Hepatocyte (in vitro differentiated cells): Measurements from ENCODE around the gene SPATC1L. TPM values are rescaled to one million over a fixed set of nuclear protein-coding genes. Genes with fewer than 3 reads are reported as not detected.
A peak's percentile ranks its signal among the peaks of the same experiment; 100 is the strongest.

ENCODE experiments used
- DNase-seq: peaks from one replicate; pipeline ENCODE4 v3.0.0-alpha.2; 2016; ENCODE audit warnings: low spot score
- H2AFZ ChIP-seq: fragments of 200-600 bp; sonication (generic); 2 replicates; pipeline ENCODE4 v1.6.0; 2016; ENCODE audit warnings: antibody characterized with exemption, mild to moderate bottlenecking
- H3K27ac ChIP-seq: fragments of 200-600 bp; sonication (generic); 2 replicates; pipeline ENCODE4 v1.5.1; 2016; ENCODE audit warnings: mild to moderate bottlenecking
- H3K27me3 ChIP-seq: fragments of 200-600 bp; sonication (generic); 2 replicates; pipeline ENCODE4 v1.6.1; 2016
- H3K36me3 ChIP-seq: fragments of 200-600 bp; sonication (generic); replicated peaks from 2 replicates; pipeline ENCODE4 v1.5.1; 2016; ENCODE audit warnings: low read depth; ENCODE audit not compliant: insufficient read depth
- H3K4me1 ChIP-seq: fragments of 200-600 bp; sonication (generic); 2 replicates; pipeline ENCODE4 v1.5.1; 2016; ENCODE audit warnings: mild to moderate bottlenecking, moderate library complexity; ENCODE audit not compliant: insufficient read depth
- H3K4me2 ChIP-seq: fragments of 200-600 bp; sonication (generic); 2 replicates; pipeline ENCODE4 v1.6.0; 2016
- H3K4me3 ChIP-seq: fragments of 200-600 bp; sonication (generic); 2 replicates; pipeline ENCODE4 v1.5.1; 2016; ENCODE audit warnings: mild to moderate bottlenecking
- H3K79me2 ChIP-seq: fragments of 200-600 bp; sonication (generic); 2 replicates; pipeline ENCODE4 v1.6.0; 2017; ENCODE audit warnings: mild to moderate bottlenecking
- H3K9me2 ChIP-seq: fragments of 200-600 bp; sonication (generic); replicated peaks from 2 replicates; pipeline ENCODE4 v1.6.0; 2017; ENCODE audit warnings: mild to moderate bottlenecking; ENCODE audit not compliant: insufficient read depth
- H3K9me3 ChIP-seq: fragments of 200-600 bp; sonication (generic); 2 replicates; pipeline ENCODE4 v1.5.1; 2016; ENCODE audit warnings: low read depth, mild to moderate bottlenecking
- H4K20me1 ChIP-seq: fragments of 200-600 bp; sonication (generic); 2 replicates; pipeline ENCODE4 v1.6.0; 2016; ENCODE audit warnings: mild to moderate bottlenecking; ENCODE audit not compliant: insufficient read depth, poor library complexity, severe bottlenecking
- EZH2 ChIP-seq: fragments of 200-600 bp; sonication (generic); IDR thresholded peaks from 2 replicates; pipeline ENCODE4 v1.6.1; 2016; ENCODE audit warnings: antibody characterized with exemption, mild to moderate bottlenecking, borderline replicate concordance
- EZH2phosphoT487 ChIP-seq: fragments of 200-600 bp; sonication (generic); IDR thresholded peaks from one replicate; pipeline ENCODE4 v1.6.1; 2018; ENCODE audit warnings: antibody characterized with exemption, mild to moderate bottlenecking, low read depth, moderate library complexity; ENCODE audit not compliant: unreplicated experiment, severe bottlenecking
- WGBS: methylation state at CpG from one replicate; pipeline ENCODE4 v1.1.6; 2016; ENCODE audit warnings: low lambda C conversion rate; ENCODE audit errors: missing lambda C conversion rate; 5-methylcytosine and 5-hydroxymethylcytosine counted together
- polyA plus RNA-seq: library from polyadenylated mRNA; unstranded; fragments of >200 nt; fragmentation: Nextera tagmentation; extraction: Ambion mirVana; gene quantifications from 2 replicates; pipeline ENCODE4 v1.2.1, GENCODE V29; 2016
- total RNA-seq: library from RNA; depleted of rRNA; stranded (reverse); fragments of >200 nt; gene quantifications from 2 replicates; pipeline ENCODE4 v1.2.3, GENCODE V29; 2014
- TF ChIP-seq, protein P1 (sequence below): fragments of 200-600 bp; sonication (generic); IDR thresholded peaks from 2 replicates; pipeline ENCODE4 v1.5.1; 2016; ENCODE audit warnings: antibody characterized with exemption, mild to moderate bottlenecking; ENCODE audit not compliant: poor library complexity

The SPATC1L gene
- total and polyA plus RNA-seq, 2 experiments from 2014 or later = 10.1 to 24.2 TPM

DNA sequence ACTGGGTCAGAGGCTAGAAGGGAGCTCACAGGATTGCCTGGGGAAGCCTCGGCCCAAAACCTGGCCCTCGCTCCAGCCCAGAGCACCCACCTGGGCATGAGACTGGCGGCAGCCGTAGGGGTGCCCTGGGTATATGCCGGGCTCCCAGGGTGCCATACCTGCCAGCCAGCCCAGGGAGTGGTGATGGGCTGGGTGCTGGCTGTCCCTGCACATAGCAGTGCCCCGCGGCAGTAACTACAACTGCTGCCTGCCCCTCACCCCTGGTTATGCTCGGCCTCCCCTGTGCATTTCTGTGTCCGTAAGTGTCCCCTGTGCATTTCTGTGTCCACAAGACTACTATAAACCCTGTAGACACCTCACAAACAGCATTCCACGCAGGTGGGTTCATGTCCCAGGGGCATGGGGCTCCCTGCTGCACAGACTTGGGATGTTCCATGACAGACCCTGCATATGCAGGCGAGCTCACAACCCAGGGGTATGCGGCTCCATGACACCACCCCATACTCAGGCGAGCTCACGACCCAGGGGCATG, 5.8 kb upstream of the SPATC1L start:
- Histone ChIP-seq H3K36me3 (no peaks in the 10 kb centered on the region), H3K4me1 (peaks cover 16% of the 10 kb centered on the region), H2AFZ (no peak overlapping the region), H3K27me3 (no peaks in the 10 kb centered on the region), H3K4me2 (no peak overlapping the region), H3K27ac (peak overlapping the region; percentile 90), H3K4me3 (no peak overlapping the region), H3K9me2 (no peaks in the 10 kb centered on the region), H4K20me1 (no peaks in the 10 kb centered on the region), H3K79me2 (no peaks in the 10 kb centered on the region), H3K9me3 (no peaks in the 10 kb centered on the region)
- 94% methylated on average over 14 of the region's 14 CpGs for WGBS
- TF ChIP-seq EZH2phosphoT487 = no peak
- TF ChIP-seq, protein P1, sequence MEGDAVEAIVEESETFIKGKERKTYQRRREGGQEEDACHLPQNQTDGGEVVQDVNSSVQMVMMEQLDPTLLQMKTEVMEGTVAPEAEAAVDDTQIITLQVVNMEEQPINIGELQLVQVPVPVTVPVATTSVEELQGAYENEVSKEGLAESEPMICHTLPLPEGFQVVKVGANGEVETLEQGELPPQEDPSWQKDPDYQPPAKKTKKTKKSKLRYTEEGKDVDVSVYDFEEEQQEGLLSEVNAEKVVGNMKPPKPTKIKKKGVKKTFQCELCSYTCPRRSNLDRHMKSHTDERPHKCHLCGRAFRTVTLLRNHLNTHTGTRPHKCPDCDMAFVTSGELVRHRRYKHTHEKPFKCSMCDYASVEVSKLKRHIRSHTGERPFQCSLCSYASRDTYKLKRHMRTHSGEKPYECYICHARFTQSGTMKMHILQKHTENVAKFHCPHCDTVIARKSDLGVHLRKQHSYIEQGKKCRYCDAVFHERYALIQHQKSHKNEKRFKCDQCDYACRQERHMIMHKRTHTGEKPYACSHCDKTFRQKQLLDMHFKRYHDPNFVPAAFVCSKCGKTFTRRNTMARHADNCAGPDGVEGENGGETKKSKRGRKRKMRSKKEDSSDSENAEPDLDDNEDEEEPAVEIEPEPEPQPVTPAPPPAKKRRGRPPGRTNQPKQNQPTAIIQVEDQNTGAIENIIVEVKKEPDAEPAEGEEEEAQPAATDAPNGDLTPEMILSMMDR = no peak
- TF ChIP-seq EZH2 = no peak
- peak; percentile 2 for DNase-seq

DNA sequence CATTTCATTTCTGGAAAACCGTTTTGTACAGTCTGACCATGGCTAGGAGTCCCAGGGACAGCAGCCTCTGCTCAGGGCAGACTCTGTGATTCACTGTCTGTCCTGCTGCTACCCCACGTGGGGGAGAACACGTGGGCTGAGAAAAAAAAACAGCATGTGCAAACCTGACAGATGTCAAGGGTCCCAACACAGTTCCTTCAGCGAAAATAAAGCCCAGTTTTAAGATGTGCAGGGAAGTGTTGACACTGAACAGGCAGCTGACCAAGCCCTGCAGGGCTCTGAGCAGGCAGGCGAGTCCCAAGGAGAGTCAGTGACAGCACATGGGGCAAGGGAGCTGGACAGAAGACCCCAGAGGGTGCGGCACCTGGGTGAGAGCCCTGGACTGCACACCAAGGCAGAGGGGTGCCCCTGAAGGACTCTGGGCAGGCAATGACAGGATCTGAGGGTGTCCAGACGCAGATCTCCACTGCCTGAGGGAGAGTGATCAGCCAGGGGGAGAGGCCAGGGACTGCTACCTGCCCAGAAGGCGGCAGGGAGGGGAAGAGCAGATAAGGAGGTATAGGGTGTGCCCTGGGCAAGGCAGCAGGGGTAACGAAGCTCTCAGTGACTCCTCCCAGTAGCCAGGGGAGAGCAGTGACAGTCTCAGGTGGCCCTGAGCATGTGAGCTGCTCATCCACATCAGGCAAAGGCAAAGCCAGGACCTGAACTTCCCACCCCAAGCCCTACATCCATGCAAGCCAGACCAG, 5.1 kb upstream of the SPATC1L start:
- Histone ChIP-seq H3K27me3 (no peaks in the 10 kb centered on the region), H3K27ac (peak overlapping the region; percentile 90), H4K20me1 (no peaks in the 10 kb centered on the region), H2AFZ (no peak overlapping the region), H3K4me3 (no peak overlapping the region), H3K4me1 (peaks cover 16% of the 10 kb centered on the region), H3K9me3 (no peaks in the 10 kb centered on the region), H3K79me2 (no peaks in the 10 kb centered on the region), H3K4me2 (peak overlapping the region; percentile 50), H3K9me2 (no peaks in the 10 kb centered on the region), H3K36me3 (no peaks in the 10 kb centered on the region)
- TF ChIP-seq, protein P1 = no peak
- TF ChIP-seq EZH2phosphoT487 = no peak
- TF ChIP-seq EZH2 = no peak
- 61% methylated on average over 8 of the region's 9 CpGs for WGBS
- DNase-seq = peak; percentile 18

DNA sequence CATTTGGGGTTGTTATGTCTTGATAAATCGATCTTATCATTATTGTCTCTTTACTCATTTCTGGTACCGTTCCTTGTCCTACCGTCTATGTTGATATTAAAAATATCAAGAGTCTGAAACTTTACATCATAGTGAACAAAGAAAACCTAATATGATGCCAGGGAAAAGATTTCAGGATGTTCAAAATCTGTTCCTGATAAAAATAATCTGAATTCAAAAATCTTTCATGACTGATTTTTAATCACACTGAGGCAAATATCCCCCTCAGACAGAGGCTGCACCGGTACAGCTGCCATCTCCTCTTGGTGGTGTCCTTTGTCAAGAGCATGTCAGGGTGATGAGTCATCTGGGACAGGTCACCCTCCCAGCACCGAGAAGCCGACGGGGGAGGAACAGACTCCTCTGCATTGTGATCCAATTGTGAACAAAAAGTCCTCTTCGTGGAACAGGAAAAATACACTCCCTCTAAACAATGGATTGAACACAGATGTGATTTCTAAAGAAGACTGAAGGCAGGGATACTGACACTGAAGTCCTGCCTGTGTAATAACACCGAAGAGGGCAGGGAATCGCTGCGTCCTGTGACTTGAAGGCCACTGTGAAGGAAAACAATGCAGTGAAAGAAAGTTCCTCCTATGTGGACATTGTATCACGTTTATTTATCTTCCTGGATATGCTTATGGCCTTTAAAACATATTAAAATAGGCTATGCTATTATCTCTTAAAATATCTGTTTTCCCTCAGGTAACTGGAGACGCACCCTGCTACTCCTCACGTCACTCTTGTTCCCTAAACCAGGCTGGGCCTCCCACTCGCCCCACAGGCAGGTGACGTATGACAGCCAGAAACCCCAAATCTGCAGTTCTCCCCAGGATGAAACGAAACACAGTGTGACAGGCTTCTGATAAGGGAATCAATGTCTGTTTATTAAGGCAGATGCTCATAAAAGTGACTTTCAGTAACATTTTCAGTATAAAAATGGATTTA, 4.3 kb upstream of the SPATC1L start:
- peak; percentile 76 for DNase-seq
- Histone ChIP-seq H3K4me2 (peak overlapping the region; percentile 50), H3K4me3 (no peak overlapping the region), H3K4me1 (peaks cover 16% of the 10 kb centered on the region), H3K36me3 (no peaks in the 10 kb centered on the region), H3K9me3 (no peaks in the 10 kb centered on the region), H3K79me2 (no peaks in the 10 kb centered on the region), H3K9me2 (no peaks in the 10 kb centered on the region), H2AFZ (no peak overlapping the region), H4K20me1 (no peaks in the 10 kb centered on the region), H3K27ac (peak overlapping the region; percentile 90), H3K27me3 (no peaks in the 10 kb centered on the region)
- no peak for TF ChIP-seq EZH2phosphoT487
- TF ChIP-seq, protein P1 = no peak
- no peak for TF ChIP-seq EZH2
- 48% methylated on average over 17 of the region's 17 CpGs for WGBS
